HCT116 (cell line): Measurements from ENCODE around the gene CAP2. TPM values are rescaled to one million over a fixed set of nuclear protein-coding genes. Genes with fewer than 3 reads are reported as not detected.

ENCODE experiments used
- ATAC-seq: fragments of 200-7000 bp; cut with Tn5 transposase; 2 replicates; pipeline ENCODE4 v1.9.1; 2020; ENCODE audit warnings: mild to moderate bottlenecking, moderate library complexity
- BruUV-seq: library from RNA; stranded (reverse); fragments of 400-500 nt; replicated peaks from 2 replicates; lab custom pipeline; 2021; lab: Mats Ljungman, UMichigan
- CTCF ChIA-PET: fragments of 300-600 bp; sonication (Branson Sonifier 250); formaldehyde crosslinking; loops from one replicate; lab custom pipeline; 2021; ENCODE audit warnings: antibody characterized with exemption; lab: Charles Lee
- POLR2A ChIA-PET: fragments of 300-600, 350-600 bp; sonication (Branson Sonifier 250); formaldehyde crosslinking; loops from one replicate; lab custom pipeline; 2021; ENCODE audit warnings: antibody characterized with exemption; lab: Charles Lee
- RAD21 ChIA-PET, 2 experiments: fragments of 300-600 bp; sonication (Branson Sonifier 250); formaldehyde crosslinking; loops; one replicate each; lab custom pipeline; 2023; ENCODE audit warnings: low total read pairs in 2 of 2; ENCODE audit not compliant: uncharacterized antibody in 2 of 2, unreplicated experiment in 2 of 2, low non-redundant PET in 1 of 2; lab: Charles Lee
- DNase-seq: peaks from one replicate; pipeline ENCODE4 v3.0.0-alpha.2; 2010; ENCODE audit warnings: low read depth, low spot score
- H2AFZ ChIP-seq: fragments of 200-600 bp; shearing (Covaris generic), sonication (generic); 2 replicates; pipeline ENCODE4 v1.6.1; 2017; ENCODE audit warnings: low read depth, mixed run types, mixed read lengths, antibody characterized with exemption, low read length; ENCODE audit not compliant: poor library complexity, severe bottlenecking
- H3K27ac ChIP-seq: 2 replicates; pipeline ENCODE4 v1.5.1; 2012; ENCODE audit warnings: low read depth, low read length
- H3K27me3 ChIP-seq: fragments of 200-600 bp; sonication (generic); 2 replicates; pipeline ENCODE4 v1.6.1; 2016; ENCODE audit warnings: mixed run types, low read length, mixed read lengths; ENCODE audit not compliant: insufficient read depth
- H3K36me3 ChIP-seq, 2 experiments: fragments of 200-500 bp in 1 of 2; fragments of 200-600 bp in 1 of 2; sonication (Bioruptor generic) in 1 of 2; sonication (generic) in 1 of 2; 2 replicates each; pipeline versions ENCODE4 v1.5.1 to v1.6.1; 2014 to 2016; ENCODE audit warnings: low read length in 2 of 2, inconsistent platforms in 1 of 2, mixed read lengths in 1 of 2, mixed run types in 1 of 2; ENCODE audit not compliant: insufficient read depth in 2 of 2, control insufficient read depth in 1 of 2
- H3K4me1 ChIP-seq, 2 experiments: fragments of 200-600 bp in 1 of 2; sonication (generic) in 1 of 2; 2 replicates each; pipeline versions ENCODE4 v1.5.1 to v1.6.1; 2012 to 2017; ENCODE audit warnings: low read length in 2 of 2, inconsistent platforms in 1 of 2, mild to moderate bottlenecking in 1 of 2, mixed read lengths in 1 of 2, mixed run types in 1 of 2, moderate library complexity in 1 of 2; ENCODE audit not compliant: insufficient read depth in 2 of 2, control insufficient read depth in 1 of 2
- H3K4me2 ChIP-seq: fragments of 200-600 bp; sonication (generic); 2 replicates; pipeline ENCODE4 v1.6.1; 2017; ENCODE audit warnings: mixed run types, low read length, mixed read lengths
- H3K4me3 ChIP-seq, 2 experiments: fragments of 200-600 bp in 1 of 2; sonication (generic) in 1 of 2; replicated peaks in 1 of 2; 2 replicates each; pipeline ENCODE4 v1.5.1; 2011 to 2016; ENCODE audit warnings: low read length in 2 of 2, control low read depth in 1 of 2, low read depth in 1 of 2, mild to moderate bottlenecking in 1 of 2, mixed read lengths in 1 of 2, mixed run types in 1 of 2
- H3K79me2 ChIP-seq: fragments of 200-600 bp; sonication (generic); 2 replicates; pipeline ENCODE4 v1.6.1; 2017; ENCODE audit warnings: mild to moderate bottlenecking, mixed run types, low read length, moderate library complexity, mixed read lengths; ENCODE audit not compliant: insufficient read depth
- H3K9ac ChIP-seq: fragments of 200-600 bp; sonication (generic); 2 replicates; pipeline ENCODE4 v1.6.1; 2016; ENCODE audit warnings: low read length, mixed read lengths
- H3K9me2 ChIP-seq: fragments of 200-600 bp; sonication (generic), shearing (Covaris generic); 2 replicates; pipeline ENCODE4 v1.6.1; 2017; ENCODE audit warnings: mixed run types, mild to moderate bottlenecking, moderate library complexity; ENCODE audit not compliant: insufficient read depth
- H3K9me3 ChIP-seq, 2 experiments: fragments of 200-500 bp in 1 of 2; fragments of 200-600 bp in 1 of 2; sonication (Bioruptor generic) in 1 of 2; sonication (generic) in 1 of 2; 2 replicates each; pipeline ENCODE4 v1.6.1; 2014 to 2017; ENCODE audit warnings: low read length in 2 of 2, mixed read lengths in 2 of 2, inconsistent platforms in 1 of 2, low read depth in 1 of 2, mild to moderate bottlenecking in 1 of 2, mixed run types in 1 of 2, moderate library complexity in 1 of 2; ENCODE audit not compliant: control insufficient read depth in 1 of 2, insufficient read depth in 1 of 2
- H4K20me1 ChIP-seq: fragments of 200-600 bp; sonication (generic), shearing (Covaris generic); 2 replicates; pipeline ENCODE4 v1.6.1; 2017; ENCODE audit warnings: mixed run types, mild to moderate bottlenecking, moderate library complexity; ENCODE audit not compliant: insufficient read depth
- CEBPB ChIP-seq: IDR thresholded peaks from 2 replicates; pipeline ENCODE4 v1.6.1; 2012; ENCODE audit warnings: low read depth
- EGR1 ChIP-seq: IDR thresholded peaks from 2 replicates; pipeline ENCODE4 v1.6.1; 2012; ENCODE audit warnings: low read depth
- ELF1 ChIP-seq: IDR thresholded peaks from 2 replicates; pipeline ENCODE4 v1.6.1; 2012; ENCODE audit warnings: low read depth, borderline replicate concordance
- EZH2 ChIP-seq: fragments of 200-600 bp; sonication (generic); IDR thresholded peaks from 2 replicates; pipeline ENCODE4 v1.6.1; 2017; ENCODE audit warnings: antibody characterized with exemption, mixed run types
- EZH2phosphoT487 ChIP-seq: fragments of 200-600 bp; IDR thresholded peaks from 2 replicates; pipeline ENCODE4 v1.6.1; 2018; ENCODE audit warnings: antibody characterized with exemption, borderline replicate concordance
- FOSL1 ChIP-seq: IDR thresholded peaks from 2 replicates; pipeline ENCODE4 v1.6.1; 2012; ENCODE audit warnings: low read depth
- POLR2A ChIP-seq: IDR thresholded peaks from 2 replicates; pipeline ENCODE4 v1.7.0; 2011; ENCODE audit warnings: borderline replicate concordance; ENCODE audit not compliant: insufficient read depth, insufficient read length; ENCODE audit errors: extremely low read depth
- POLR2AphosphoS5 ChIP-seq: IDR thresholded peaks from 2 replicates; pipeline ENCODE4 v1.6.1; 2011; ENCODE audit warnings: mild to moderate bottlenecking, low read depth, low read length, moderate library complexity
- RAD21 ChIP-seq: IDR thresholded peaks from 2 replicates; pipeline ENCODE4 v1.6.1; 2012; ENCODE audit warnings: low read depth, mild to moderate bottlenecking
- SIN3A ChIP-seq: IDR thresholded peaks from 2 replicates; pipeline ENCODE4 v1.6.1; 2012; ENCODE audit warnings: low read depth
- SP1 ChIP-seq: IDR thresholded peaks from 2 replicates; pipeline ENCODE4 v1.6.1; 2012; ENCODE audit warnings: low read depth
- SRF ChIP-seq: IDR thresholded peaks from 2 replicates; pipeline ENCODE4 v1.6.1; 2012; ENCODE audit warnings: low read depth
- TCF7L2 ChIP-seq: IDR thresholded peaks from 2 replicates; pipeline ENCODE4 v1.7.0; 2011; ENCODE audit warnings: borderline replicate concordance, inconsistent platforms; ENCODE audit not compliant: insufficient read depth, insufficient read length; ENCODE audit errors: extremely low read depth
- YY1 ChIP-seq: IDR thresholded peaks from 2 replicates; pipeline ENCODE4 v1.6.1; 2011; ENCODE audit warnings: low read length, low read depth, moderate library complexity, mild to moderate bottlenecking; ENCODE audit not compliant: insufficient replicate concordance; ENCODE audit errors: extremely low read depth
- ZBTB33 ChIP-seq: IDR thresholded peaks from 2 replicates; pipeline ENCODE4 v1.6.1; 2011; ENCODE audit warnings: mild to moderate bottlenecking, low read length, moderate library complexity; ENCODE audit not compliant: insufficient replicate concordance; ENCODE audit errors: extremely low read depth
- ZFX ChIP-seq: fragments of 450-650 bp; IDR thresholded peaks from 2 replicates; pipeline ENCODE4 v1.6.1; 2017
- ZNF274 ChIP-seq: fragments of 200-500 bp; sonication (Bioruptor generic); IDR thresholded peaks from 2 replicates; pipeline ENCODE4 v1.6.1; 2014; ENCODE audit warnings: mild to moderate bottlenecking, low read depth, low read length, inconsistent platforms
- intact Hi-C: fragments of 100-400 bp; cut with micrococcal nuclease; formaldehyde crosslinking; loops from 2 replicates; pipeline ENCODE4 v1.10.0; 2022
- total RNA-seq: library from RNA; stranded (reverse); gene quantifications from one replicate; pipeline ENCODE4 v1.2.1, GENCODE V29; 2021; ENCODE audit not compliant: unreplicated experiment
- TF ChIP-seq, protein P1 (sequence below): IDR thresholded peaks from 2 replicates; pipeline ENCODE4 v1.6.1; 2012
- TF ChIP-seq, protein P2 (sequence below): IDR thresholded peaks from 2 replicates; pipeline ENCODE4 v1.6.1; 2012; ENCODE audit warnings: low read depth

Gene CAP2
- total RNA-seq, 1 experiment from 2014 or later: 3.8 TPM

- no peak for TF ChIP-seq YY1
- no peak for TF ChIP-seq RAD21
- no peak for TF ChIP-seq ZNF274
- no peak for TF ChIP-seq ELF1
- no peak for TF ChIP-seq EGR1
- TF ChIP-seq SRF: no peak
- no peak for TF ChIP-seq POLR2AphosphoS5
- TF ChIP-seq, all 23 proteins: peak for 0
Measured at GRCh38 chr6:17432356-17432755, 39.0 kb downstream of the CAP2 start (continued).

DNA sequence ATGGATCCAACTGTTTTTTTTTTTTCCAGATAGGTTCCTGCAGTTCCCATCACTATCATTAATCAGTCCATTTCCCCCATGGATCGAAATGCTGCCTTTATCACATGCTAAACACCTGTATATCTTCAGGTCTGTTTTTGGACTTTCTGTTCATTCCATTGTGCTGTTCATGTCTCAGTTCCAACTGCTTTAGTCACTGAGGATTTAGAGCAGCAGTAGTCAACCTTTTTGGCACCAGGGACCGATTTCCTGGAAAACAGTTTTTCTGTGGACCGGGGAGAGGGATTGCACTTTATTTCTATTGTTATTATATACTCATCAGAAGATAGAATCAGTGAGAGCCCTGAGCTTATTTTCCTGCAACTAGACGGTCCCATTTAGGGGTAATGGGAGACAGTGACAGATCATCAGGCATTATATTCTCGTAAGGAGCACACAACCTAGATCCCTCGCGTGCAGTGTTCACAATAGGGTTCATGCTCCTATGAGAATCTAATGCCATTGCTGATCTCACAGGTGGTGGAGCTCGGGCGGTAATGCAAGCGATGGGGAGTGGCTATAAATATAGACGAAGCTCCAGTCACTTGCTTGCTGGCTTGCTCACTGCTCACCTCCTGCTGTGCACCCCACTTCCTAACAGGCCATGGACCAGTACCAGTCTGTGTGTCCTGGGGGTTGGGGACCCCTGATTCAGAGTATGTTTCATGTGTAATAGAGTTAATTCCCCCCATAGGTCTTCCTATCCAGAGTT lies 46.0 kb downstream of the CAP2 start:
- Histone ChIP-seq H4K20me1 (no peaks in the 10 kb centered on the region), H3K4me3 (no peak overlapping the region), H3K9ac (no peak overlapping the region), H3K27ac (no peak overlapping the region), H3K36me3 (no peaks in the 10 kb centered on the region), H3K4me2 (no peak overlapping the region), H3K9me2 (no peaks in the 10 kb centered on the region), H3K9me3 (no peaks in the 10 kb centered on the region), H2AFZ (no peak overlapping the region), H3K27me3 (no peaks in the 10 kb centered on the region), H3K4me1 (no peaks in the 10 kb centered on the region), H3K79me2 (no peaks in the 10 kb centered on the region)
- RAD21 ChIA-PET: no interaction called here
- BruUV-seq: no TSS peak
- POLR2A ChIA-PET: no interaction called here
- CTCF ChIA-PET: no interaction called here
- intact Hi-C loops: no loop called here
- DNase-seq (no peak), ATAC-seq (no peak)
- TF ChIP-seq SRF (no peak), EZH2phosphoT487 (no peak), SP1 (no peak), POLR2A (no peak), SIN3A (no peak), EZH2 (no peak), FOSL1 (no peak), ZBTB33 (no peak), CEBPB (no peak), TCF7L2 (no peak), ZFX (no peak), YY1 (no peak)
- TF ChIP-seq, protein P1, sequence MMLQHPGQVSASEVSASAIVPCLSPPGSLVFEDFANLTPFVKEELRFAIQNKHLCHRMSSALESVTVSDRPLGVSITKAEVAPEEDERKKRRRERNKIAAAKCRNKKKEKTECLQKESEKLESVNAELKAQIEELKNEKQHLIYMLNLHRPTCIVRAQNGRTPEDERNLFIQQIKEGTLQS: no peak
- TF ChIP-seq, protein P2, sequence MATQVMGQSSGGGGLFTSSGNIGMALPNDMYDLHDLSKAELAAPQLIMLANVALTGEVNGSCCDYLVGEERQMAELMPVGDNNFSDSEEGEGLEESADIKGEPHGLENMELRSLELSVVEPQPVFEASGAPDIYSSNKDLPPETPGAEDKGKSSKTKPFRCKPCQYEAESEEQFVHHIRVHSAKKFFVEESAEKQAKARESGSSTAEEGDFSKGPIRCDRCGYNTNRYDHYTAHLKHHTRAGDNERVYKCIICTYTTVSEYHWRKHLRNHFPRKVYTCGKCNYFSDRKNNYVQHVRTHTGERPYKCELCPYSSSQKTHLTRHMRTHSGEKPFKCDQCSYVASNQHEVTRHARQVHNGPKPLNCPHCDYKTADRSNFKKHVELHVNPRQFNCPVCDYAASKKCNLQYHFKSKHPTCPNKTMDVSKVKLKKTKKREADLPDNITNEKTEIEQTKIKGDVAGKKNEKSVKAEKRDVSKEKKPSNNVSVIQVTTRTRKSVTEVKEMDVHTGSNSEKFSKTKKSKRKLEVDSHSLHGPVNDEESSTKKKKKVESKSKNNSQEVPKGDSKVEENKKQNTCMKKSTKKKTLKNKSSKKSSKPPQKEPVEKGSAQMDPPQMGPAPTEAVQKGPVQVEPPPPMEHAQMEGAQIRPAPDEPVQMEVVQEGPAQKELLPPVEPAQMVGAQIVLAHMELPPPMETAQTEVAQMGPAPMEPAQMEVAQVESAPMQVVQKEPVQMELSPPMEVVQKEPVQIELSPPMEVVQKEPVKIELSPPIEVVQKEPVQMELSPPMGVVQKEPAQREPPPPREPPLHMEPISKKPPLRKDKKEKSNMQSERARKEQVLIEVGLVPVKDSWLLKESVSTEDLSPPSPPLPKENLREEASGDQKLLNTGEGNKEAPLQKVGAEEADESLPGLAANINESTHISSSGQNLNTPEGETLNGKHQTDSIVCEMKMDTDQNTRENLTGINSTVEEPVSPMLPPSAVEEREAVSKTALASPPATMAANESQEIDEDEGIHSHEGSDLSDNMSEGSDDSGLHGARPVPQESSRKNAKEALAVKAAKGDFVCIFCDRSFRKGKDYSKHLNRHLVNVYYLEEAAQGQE: no peak
